Measurements from ENCODE around the gene CADM4.

The CADM4 gene

DNA sequence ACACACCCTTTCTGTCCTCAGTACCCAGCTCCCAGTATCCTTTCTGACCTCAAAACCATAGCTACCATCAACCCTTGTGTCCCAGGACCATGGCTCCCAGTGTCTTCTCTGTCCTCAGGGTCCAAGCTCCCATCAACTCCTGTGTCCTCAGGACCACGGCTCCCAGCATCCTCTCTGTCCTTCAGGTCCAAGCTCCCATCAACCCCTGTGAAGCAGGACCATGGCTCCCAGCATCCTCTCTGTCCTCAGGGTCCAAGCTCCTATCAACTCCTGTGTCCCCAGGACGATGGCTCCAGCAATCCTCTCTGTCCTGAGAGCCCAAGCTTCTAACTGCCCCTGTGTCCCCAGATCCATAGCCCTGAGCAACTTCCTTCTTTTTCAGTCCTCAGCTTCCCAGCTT, 1.7 kb upstream of the CADM4 start:
- Histone ChIP-seq H3K4me2 (ENCODE audit: low read length) (no peak overlapping the region), H3K36me3 (ENCODE audit: control insufficient read depth, low read length) (no peaks in the 10 kb centered on the region), H3K27ac (ENCODE audit: low read depth, low read length) (no peak overlapping the region), H3K27me3 (ENCODE audit: control insufficient read depth, low read length) (peaks cover 47% of the 10 kb centered on the region), H3K4me3 (ENCODE audit: low read length) (no peak overlapping the region), H3K4me1 (ENCODE audit: control insufficient read depth, low read length) (peaks cover 14% of the 10 kb centered on the region), H3K9me3 (ENCODE audit: control insufficient read depth, insufficient read depth, low read length) (no peaks in the 10 kb centered on the region), H3F3A (ENCODE audit: control insufficient read depth, insufficient read depth) (no peaks in the 10 kb centered on the region), H3K9me2 (replicated peaks; ENCODE audit: control insufficient read depth, low read length) (no peaks in the 10 kb centered on the region), H3K79me2 (ENCODE audit: control insufficient read depth, low read length) (no peaks in the 10 kb centered on the region), H4K20me1 (ENCODE audit: control insufficient read depth, insufficient read depth, low read depth, low read length) (peaks cover 6% of the 10 kb centered on the region; the same call in 1 of the 2 replicates)
- no peak for TF ChIP-seq CTCF (IDR thresholded peaks at IDR 0.05; ENCODE audit: low read depth, low read length, poor library complexity, severe bottlenecking)

DNA sequence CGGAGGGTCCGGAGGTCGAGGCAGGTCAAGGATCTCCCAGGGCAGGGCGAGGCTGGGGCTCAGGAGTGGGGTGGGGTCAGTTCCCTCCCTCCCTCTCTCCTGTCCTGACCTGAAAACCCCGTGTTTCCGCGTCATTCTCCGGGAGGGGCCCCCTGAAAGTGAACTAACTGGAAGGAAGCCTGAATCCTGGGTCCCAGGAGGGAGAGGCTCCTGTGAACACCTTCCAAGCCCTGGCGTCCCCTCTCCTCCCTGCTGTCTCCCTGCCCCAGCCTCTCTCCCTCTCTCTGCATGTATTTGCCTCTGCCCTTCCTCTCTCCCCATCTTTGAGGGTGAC, 741 bp upstream of the CADM4 start:
- Histone ChIP-seq H3F3A (ENCODE audit: control insufficient read depth, insufficient read depth) (no peaks in the 10 kb centered on the region), H3K36me3 (ENCODE audit: control insufficient read depth, low read length) (no peaks in the 10 kb centered on the region), H4K20me1 (ENCODE audit: control insufficient read depth, insufficient read depth, low read depth, low read length) (peaks cover 6% of the 10 kb centered on the region; the same call in 1 of the 2 replicates), H3K4me3 (ENCODE audit: low read length) (peak overlapping the region; percentile 53), H3K27ac (ENCODE audit: low read depth, low read length) (no peak overlapping the region), H3K27me3 (ENCODE audit: control insufficient read depth, low read length) (peaks cover 47% of the 10 kb centered on the region), H3K4me1 (ENCODE audit: control insufficient read depth, low read length) (peaks cover 18% of the 10 kb centered on the region), H3K4me2 (ENCODE audit: low read length) (peak overlapping the region; percentile 64; the same call in 1 of the 2 replicates), H3K9me2 (replicated peaks; ENCODE audit: control insufficient read depth, low read length) (no peaks in the 10 kb centered on the region), H3K79me2 (ENCODE audit: control insufficient read depth, low read length) (no peaks in the 10 kb centered on the region), H3K9me3 (ENCODE audit: control insufficient read depth, insufficient read depth, low read length) (no peaks in the 10 kb centered on the region)
- TF ChIP-seq CTCF (IDR thresholded peaks at IDR 0.05; ENCODE audit: low read depth, low read length, poor library complexity, severe bottlenecking) (no peak), EZH2phosphoT487 (IDR thresholded peaks at IDR 0.05; ENCODE audit: borderline replicate concordance, low read length) (no peak)

GRCh38 chr19:43638995-43639518, 593 bp downstream of the CADM4 start:
- Histone ChIP-seq H3F3A (ENCODE audit: control insufficient read depth, insufficient read depth) (no peaks in the 10 kb centered on the region), H3K9me2 (replicated peaks; ENCODE audit: control insufficient read depth, low read length) (no peaks in the 10 kb centered on the region), H3K79me2 (ENCODE audit: control insufficient read depth, low read length) (no peaks in the 10 kb centered on the region), H4K20me1 (ENCODE audit: control insufficient read depth, insufficient read depth, low read depth, low read length) (peaks cover 6% of the 10 kb centered on the region; the same call in 1 of the 2 replicates), H3K27me3 (ENCODE audit: control insufficient read depth, low read length) (peaks cover 50% of the 10 kb centered on the region), H3K4me1 (ENCODE audit: control insufficient read depth, low read length) (peaks cover 25% of the 10 kb centered on the region), H3K36me3 (ENCODE audit: control insufficient read depth, low read length) (no peaks in the 10 kb centered on the region), H3K27ac (ENCODE audit: low read depth, low read length) (no peak overlapping the region), H3K4me2 (ENCODE audit: low read length) (peak overlapping the region; percentile 45; the same call in 1 of the 2 replicates), H3K4me3 (ENCODE audit: low read length) (peak overlapping the region; percentile 35; the same call in 1 of the 2 replicates), H3K9me3 (ENCODE audit: control insufficient read depth, insufficient read depth, low read length) (no peaks in the 10 kb centered on the region)
- TF ChIP-seq CTCF (IDR thresholded peaks at IDR 0.05; ENCODE audit: low read depth, low read length, poor library complexity, severe bottlenecking) = no peak
- no peak for TF ChIP-seq EZH2phosphoT487 (IDR thresholded peaks at IDR 0.05; ENCODE audit: borderline replicate concordance, low read length)
